Measurements from ENCODE around the gene SLC6A6.

The SLC6A6 gene

GRCh38 chr3:14537590-14538450 lies 135.4 kb downstream of the SLC6A6 start:
- no peak for DNase-seq (ENCODE audit: low read depth, low spot score)

- no peak for DNase-seq (ENCODE audit: low read depth, low spot score)
These were observed 136.2 kb downstream of the SLC6A6 start for GRCh38 chr3:14538451-14539088.
